Activated naive CD8-positive, alpha-beta T cell treated with anti-CD3 and anti-CD28 coated beads, Interleukin-2, amount 50 U/mL, for 16 hours (primary cell): ENCODE data around the gene FAM234B.
A peak's percentile ranks its signal among the peaks of the same experiment; 100 is the strongest.

Experiments
- DNase-seq: peaks from one replicate; pipeline ENCODE4 v3.0.0-alpha.2; 2020; ENCODE audit warnings: low read depth, low spot score

FAM234B gene

GRCh38 chr12:13044002-13044905 is at the start of gene FAM234B:
TSS of gene FAM234B (plus strand) at chr12:13044381. CDS start at chr12:13044404, 23 bp downstream.
- DNase-seq: peak; percentile 41

- DNase-seq: no peak
These were observed 49.1 kb upstream of the FAM234B start for GRCh38 chr12:12995088-12995487.

GRCh38 chr12:12996209-12996608 is 48.0 kb upstream of the FAM234B start:
- DNase-seq: no peak

DNA sequence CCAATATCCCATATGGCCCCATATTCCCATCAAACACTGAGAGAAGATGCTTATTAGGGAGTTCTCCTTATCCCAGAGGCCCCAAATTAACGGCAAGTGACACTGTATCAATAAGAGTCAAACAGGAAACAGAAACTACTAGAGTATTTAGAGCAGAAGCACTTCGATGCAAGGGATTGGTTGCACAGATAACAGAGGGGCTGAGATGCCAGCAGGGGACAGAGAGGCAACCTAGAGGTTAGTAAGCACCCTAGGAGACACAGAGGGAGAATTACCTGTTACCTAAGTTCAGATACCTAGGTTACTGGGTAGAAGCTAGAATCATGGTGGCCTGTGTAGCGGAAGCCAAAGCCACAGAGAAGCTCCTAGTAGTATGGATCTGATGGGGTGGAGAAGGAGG is 47.0 kb upstream of the FAM234B start:
- DNase-seq: no peak

- DNase-seq: no peak
These were observed 46.4 kb upstream of the FAM234B start for GRCh38 chr12:12997734-12998133.

DNA sequence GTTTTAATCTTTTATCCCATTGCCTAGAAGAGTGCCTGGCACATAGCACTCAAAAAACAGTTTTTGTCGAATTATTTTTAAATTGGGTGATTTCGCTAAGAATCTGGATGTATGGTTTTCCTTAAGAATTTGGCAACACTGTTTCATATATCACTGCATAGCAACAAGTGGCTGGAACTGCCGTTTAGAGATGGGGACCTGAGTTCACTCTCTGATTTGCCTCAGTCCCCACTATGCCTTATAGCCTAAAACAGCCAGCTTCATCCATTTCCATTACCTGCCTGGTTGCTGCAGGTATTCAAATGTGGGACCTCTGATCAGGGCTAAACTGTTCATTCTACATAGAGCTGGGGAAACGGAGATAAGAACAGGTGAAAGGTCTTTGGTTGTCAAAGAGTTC is 45.9 kb upstream of the FAM234B start:
- no peak for DNase-seq

GRCh38 chr12:12999271-12999958 is 44.8 kb upstream of the FAM234B start:
- no peak for DNase-seq

GRCh38 chr12:12999959-13000615 is 44.1 kb upstream of the FAM234B start, which contains the start of gene HEBP1:
TSS of gene HEBP1 (minus strand) at chr12:13000265. CDS start at chr12:13000114, 151 bp downstream.
- DNase-seq: peak; percentile 93

- DNase-seq: no peak
These were observed 43.6 kb upstream of the FAM234B start for GRCh38 chr12:13000616-13000924.

- DNase-seq: no peak
These were observed 43.0 kb upstream of the FAM234B start for GRCh38 chr12:13000925-13001774.

DNA sequence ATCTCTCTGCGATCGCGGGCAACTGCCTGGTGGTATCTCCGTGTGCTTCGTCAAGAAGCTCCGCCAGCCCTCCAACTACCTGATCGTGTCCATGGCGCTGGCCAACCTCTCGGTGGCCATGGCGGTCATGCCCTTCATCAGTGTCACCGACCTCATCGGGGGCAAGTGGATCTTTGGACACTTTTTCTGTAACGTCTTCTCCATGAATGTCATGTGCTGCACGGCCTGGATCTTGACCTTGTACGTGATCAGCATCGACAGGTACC is 42.5 kb upstream of the FAM234B start:
- DNase-seq: no peak

GRCh38 chr12:13002301-13003097 is 41.7 kb upstream of the FAM234B start:
- no peak for DNase-seq

- DNase-seq: no peak
These were observed 39.8 kb upstream of the FAM234B start for GRCh38 chr12:13004361-13004760.

DNA sequence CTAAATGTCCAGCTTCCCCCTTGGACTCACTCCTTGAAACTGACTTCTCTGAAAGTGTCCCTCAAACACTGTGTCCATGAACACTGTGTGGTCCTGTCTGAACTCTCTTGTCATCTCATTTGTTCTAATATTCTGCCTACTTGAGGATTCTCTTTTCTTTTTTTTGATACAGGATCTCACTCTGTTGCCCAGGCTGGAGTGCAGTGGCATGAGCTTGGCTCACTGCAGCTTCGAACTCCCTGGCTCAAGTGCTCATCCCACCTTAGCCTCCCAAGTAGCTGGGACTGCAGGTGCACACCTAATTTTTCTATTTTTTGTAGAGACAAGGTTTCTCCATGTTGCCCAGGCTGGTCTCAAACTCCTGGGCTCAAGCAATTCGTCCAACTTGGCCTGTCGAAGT is 39.2 kb upstream of the FAM234B start:
- DNase-seq: no peak

DNA sequence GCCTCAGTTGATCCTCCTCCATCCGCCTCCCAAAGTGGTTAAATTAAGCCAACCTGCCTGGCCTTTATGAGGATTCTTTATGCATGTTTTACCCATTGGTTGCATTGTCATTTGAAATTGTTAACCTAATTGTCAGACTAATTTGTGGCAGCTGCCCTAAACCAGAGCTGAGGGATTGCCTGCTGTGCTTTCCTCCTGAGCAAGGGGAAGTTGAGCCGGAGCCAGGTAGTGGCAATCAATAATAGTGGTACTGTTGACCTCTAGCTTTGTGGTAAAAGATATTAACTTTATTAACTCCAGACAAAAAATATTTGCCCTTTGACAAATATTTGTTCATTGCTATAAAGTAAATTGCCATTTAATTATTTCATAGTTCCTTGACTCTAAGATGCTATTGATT is 38.5 kb upstream of the FAM234B start:
- DNase-seq: no peak

GRCh38 chr12:13007496-13008233 is 36.5 kb upstream of the FAM234B start:
- DNase-seq: no peak

DNA sequence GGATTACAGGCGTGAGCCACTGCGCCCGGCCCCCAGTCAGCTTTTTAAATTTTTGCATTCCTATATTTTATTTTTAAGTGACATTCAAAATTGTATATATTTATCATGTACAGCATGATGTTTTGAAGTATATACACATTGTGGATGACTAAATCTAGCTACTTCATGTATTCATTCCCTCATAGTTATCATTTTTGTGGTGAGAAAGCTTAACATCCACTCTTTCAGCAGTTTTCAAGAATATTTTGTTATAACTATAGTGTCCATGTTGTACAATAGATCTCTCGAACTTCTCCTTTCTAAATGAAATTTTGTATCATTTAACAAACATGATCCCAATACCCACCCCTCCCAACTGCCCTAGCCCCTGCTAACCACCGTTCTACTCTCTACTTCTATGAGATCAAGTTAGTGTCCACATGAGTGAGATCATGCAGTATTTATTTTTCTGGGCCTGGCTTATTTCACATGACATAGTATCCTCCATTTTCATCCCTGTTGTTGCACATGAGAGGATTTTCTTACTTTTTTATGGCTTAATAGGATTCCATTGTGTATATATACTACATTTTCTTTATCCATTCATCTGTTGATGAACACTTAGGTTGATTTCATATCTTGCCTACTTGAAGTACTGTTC is 35.3 kb upstream of the FAM234B start:
- DNase-seq: no peak

GRCh38 chr12:13011098-13011497 is 33.1 kb upstream of the FAM234B start:
- no peak for DNase-seq

DNA sequence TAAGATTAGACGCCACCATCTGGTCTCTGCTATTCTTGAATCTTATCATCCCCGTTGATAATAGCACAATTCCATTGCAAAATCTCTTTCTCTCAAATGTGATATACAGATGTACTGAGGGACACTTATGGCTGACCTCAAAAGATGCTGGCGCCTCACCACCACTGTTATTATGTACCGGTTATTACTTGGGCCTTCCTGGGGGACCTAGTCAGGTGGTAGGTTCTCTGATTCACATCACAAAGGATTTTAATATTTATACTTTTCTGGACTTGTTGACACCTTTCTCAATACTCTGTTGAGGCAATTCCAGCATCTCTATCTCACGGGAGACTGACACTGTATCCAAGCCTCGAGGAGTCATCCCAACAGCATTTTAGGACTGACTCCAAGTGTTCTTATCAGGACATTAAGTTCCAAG is 21.3 kb upstream of the FAM234B start:
- no peak for DNase-seq
